SJCRH30 (cell line): Measurements from ENCODE around the gene BCOR. TPM values are rescaled to one million over a fixed set of nuclear protein-coding genes. Genes with fewer than 3 reads are reported as not detected.
A peak's percentile ranks its signal among the peaks of the same experiment; 100 is the strongest.

Source experiments
- DNase-seq, 2 experiments: peaks; one replicate each; pipeline ENCODE4 v3.0.0-alpha.2; 2015 to 2020
- H3K27ac ChIP-seq: fragments of 250-450 bp; sonication (Bioruptor Pico); 2 replicates; pipeline ENCODE4 v1.5.1; 2020; ENCODE audit warnings: mild to moderate bottlenecking, moderate library complexity
- H3K27me3 ChIP-seq: fragments of 250-450 bp; sonication (Bioruptor Pico); 2 replicates; pipeline ENCODE4 v1.5.1; 2020; ENCODE audit warnings: mild to moderate bottlenecking, moderate library complexity
- H3K36me3 ChIP-seq: fragments of 250-450 bp; sonication (Bioruptor Pico); 2 replicates; pipeline ENCODE4 v1.5.1; 2020; ENCODE audit warnings: mild to moderate bottlenecking, moderate library complexity
- H3K4me1 ChIP-seq: fragments of 250-450 bp; sonication (Bioruptor Pico); 2 replicates; pipeline ENCODE4 v1.5.1; 2020; ENCODE audit warnings: mild to moderate bottlenecking, moderate library complexity
- H3K4me3 ChIP-seq: fragments of 250-450 bp; sonication (Bioruptor Pico); 2 replicates; pipeline ENCODE4 v1.5.1; 2020; ENCODE audit warnings: mild to moderate bottlenecking, moderate library complexity
- H3K9me3 ChIP-seq: fragments of 250-450 bp; sonication (Bioruptor Pico); replicated peaks from 2 replicates; pipeline ENCODE4 v1.5.1; 2020; ENCODE audit warnings: mild to moderate bottlenecking, moderate library complexity
- total RNA-seq: library from RNA; depleted of rRNA; stranded (reverse); fragments of >200 nt; shearing (Covaris generic); gene quantifications from 2 replicates; pipeline ENCODE4 v1.2.3, GENCODE V29; 2014

BCOR gene
- total RNA-seq, 1 experiment from 2014 or later: 62.5 TPM

DNA sequence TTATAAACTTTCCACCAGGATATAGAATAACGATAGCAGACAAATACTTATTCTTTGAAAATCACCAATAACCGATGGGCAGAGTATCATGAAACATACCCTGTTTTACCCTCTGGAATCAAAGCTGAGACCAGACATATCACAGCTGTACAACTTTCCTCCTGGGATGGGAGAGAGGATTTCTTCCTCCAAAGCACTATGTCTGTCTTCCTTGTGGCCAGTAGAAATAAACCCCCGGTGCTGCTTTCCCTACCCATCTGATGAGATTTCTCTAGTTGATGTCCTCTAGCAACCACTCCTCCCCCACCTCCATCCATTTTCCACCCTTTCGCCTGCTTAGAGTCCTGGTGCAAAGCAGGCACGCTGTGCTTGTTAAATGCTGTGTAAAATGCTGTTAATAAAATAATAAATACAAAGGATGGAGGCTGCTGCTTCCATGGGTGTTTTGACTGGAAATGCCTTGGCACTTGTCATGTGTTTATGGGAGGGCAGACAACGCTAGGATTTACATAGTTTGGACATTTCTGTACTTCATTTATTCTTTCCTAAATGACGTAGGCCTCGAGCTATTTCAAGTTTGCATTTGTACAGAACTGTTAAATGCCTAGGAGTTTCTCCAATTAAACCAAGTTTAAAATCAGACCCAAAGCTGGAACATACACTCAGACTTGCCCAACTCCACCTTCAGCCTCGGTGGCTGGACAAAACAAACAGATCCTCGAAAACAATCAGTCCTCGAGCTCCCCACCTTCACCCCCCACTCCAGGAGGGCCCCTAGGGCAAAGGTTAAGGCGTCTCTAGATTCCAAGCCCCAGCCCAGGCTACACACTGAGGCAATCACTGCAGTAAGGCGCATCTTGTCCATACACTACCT, 10.1 kb downstream of the BCOR start:
- DNase-seq: no peak
- H3K36me3 ChIP-seq: no peaks in the 10 kb centered on the region; the same call in 1 of the 2 replicates

DNA sequence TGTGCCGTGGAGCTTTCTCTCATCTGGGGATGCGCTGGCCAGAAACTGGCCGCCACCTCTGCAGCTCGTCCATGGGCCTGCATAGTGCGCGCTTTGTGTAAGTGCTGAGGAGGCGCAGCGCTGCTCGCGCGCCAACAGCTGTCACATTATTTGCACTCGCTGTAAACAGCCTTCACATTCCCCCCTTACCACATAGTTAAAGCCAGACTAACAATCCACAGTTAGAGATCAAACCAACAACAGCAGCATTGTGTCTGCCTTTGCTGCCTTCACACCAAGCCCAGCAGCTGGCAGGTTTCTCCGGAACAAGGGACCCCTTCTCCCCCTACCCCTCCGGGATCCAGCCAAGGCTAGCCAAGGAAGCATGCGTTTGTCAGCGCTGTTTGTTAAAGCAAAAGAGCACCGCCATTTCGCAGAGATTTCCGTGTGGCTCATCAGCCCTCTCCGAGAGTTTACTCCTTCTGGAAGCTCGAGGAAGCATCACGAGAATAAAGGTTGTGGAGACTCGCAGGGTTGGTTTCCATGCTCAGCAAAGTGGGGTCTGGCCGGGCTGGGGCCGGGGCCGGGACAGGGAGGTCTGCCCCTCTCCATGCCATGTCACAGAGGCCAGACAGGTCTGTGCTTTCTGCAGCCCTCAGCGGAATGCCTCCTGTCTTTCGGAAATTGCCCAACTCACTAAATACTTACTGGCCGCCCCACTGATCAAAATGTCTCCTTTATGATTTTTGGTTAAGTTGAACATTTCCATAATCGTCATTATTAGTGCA, 11.0 kb downstream of the BCOR start:
- Histone ChIP-seq H3K4me1 (peaks cover 17% of the 10 kb centered on the region), H3K27ac (peak overlapping the region; percentile 91), H3K36me3 (no peaks in the 10 kb centered on the region; the same call in 1 of the 2 replicates), H3K27me3 (no peaks in the 10 kb centered on the region), H3K9me3 (no peaks in the 10 kb centered on the region), H3K4me3 (peak overlapping the region; percentile 34)
- DNase-seq: peak; percentile 85 to 88

More for the DNA sequence above, 10.1 kb downstream of the BCOR start:
- Histone ChIP-seq H3K9me3 (no peaks in the 10 kb centered on the region), H3K4me1 (peaks cover 17% of the 10 kb centered on the region), H3K27me3 (no peaks in the 10 kb centered on the region), H3K4me3 (peak overlapping the region; percentile 34), H3K27ac (peak overlapping the region; percentile 91)

DNA sequence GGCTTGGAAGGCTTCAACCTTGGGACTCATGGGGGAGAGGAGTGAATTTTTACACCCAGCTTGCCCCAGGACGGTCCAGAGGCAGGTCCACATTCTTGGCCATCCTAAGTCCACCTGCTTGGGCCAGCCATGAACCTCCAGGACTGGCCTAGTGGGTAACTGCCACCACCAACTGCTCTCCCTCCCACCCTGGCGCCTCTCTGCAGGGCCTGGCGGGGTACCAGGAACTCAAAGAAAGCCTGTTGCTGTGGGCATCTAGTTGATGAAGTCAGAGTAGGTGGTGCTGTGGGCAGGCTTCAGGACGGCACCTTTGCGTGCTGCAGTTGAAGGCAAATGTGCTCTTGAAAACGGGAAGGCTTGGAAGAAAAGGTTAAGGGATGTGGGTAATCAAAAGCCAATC, 12.0 kb downstream of the BCOR start:
- no peak for DNase-seq
- Histone ChIP-seq H3K36me3 (no peaks in the 10 kb centered on the region; the same call in 1 of the 2 replicates), H3K27ac (peak overlapping the region; percentile 91), H3K4me1 (peaks cover 17% of the 10 kb centered on the region), H3K4me3 (no peak overlapping the region), H3K27me3 (no peaks in the 10 kb centered on the region), H3K9me3 (no peaks in the 10 kb centered on the region)

DNA sequence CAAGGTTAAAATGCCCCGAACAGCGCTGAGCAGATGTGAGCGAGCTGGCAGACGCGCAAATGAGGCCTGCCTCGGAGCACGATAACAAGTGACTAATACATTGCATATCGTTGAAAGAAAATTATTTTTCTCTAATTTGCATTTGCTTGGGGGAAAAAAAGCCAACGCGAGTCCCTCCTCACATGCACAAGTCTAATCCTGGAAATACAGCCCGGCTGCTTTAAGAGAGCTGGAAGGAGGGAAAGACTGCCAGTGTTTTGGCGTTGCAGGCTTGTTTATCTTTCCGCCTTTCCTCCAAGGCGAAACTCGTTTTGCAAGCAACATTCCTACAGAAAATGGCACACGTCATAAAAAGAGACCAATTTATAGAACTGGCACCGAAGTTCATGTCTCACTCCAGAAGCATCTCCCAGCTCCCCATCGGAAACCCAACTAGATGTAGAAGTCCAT, 12.6 kb downstream of the BCOR start:
- DNase-seq: no peak
- peaks cover 17% of the 10 kb centered on the region for H3K4me1 ChIP-seq
- H3K27me3 ChIP-seq: no peaks in the 10 kb centered on the region
- H3K36me3 ChIP-seq: no peaks in the 10 kb centered on the region; the same call in 1 of the 2 replicates
- no peaks in the 10 kb centered on the region for H3K9me3 ChIP-seq
- no peak overlapping the region for H3K4me3 ChIP-seq
- no peak overlapping the region for H3K27ac ChIP-seq

DNA sequence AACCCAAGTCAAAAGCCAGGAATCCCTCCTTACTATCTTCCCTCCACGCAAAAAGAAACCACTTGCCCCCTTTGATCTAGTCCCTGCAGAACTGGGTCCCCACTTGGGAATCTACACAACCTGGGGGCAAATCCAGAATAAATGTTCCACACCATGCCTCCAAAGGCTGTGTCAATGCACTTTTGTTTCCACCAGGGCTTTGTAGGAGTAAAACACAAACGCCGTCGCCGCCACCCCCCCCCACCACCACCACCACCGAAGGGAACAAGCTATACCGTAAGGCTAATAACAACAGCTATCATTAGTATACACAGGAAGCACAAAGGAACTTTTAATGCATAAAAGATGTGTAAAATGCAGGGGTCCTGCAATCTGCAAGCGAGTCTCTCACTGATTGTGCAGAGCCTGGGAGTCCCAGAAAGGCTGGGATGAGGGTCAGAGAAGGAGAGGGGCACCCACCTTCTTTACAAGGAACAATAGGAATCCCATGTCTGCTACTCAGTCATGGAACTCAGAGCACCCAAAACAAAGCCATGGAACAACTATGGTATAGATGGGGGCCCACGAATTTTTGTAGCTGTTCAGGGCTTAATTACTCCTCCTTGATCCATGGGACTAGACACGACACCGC, 13.2 kb downstream of the BCOR start:
- DNase-seq: no peak
- Histone ChIP-seq H3K4me1 (peaks cover 17% of the 10 kb centered on the region), H3K27ac (no peak overlapping the region), H3K36me3 (no peaks in the 10 kb centered on the region; the same call in 1 of the 2 replicates), H3K27me3 (no peaks in the 10 kb centered on the region), H3K9me3 (no peaks in the 10 kb centered on the region), H3K4me3 (no peak overlapping the region)

DNA sequence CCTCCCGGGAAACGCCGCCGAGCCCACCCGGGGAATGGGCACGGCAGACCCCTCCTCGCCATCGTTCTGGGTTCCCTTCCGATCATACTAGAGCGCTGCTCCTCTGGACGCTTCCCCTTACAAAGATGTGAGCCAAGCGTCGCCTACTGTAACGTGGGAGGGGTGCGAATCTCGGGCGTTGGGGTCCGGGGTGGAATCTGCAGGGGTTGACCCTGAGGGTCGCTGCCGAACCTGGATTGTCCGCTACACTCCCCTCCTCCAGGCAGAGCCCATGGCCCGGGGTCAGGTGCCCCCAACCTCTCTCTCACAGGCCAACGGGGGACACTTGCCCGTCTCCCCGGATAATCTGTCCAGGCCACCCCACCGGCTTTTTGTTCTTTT, 13.8 kb downstream of the BCOR start:
- H3K4me3 ChIP-seq: no peak overlapping the region
- H3K27ac ChIP-seq: no peak overlapping the region
- no peak for DNase-seq
- H3K4me1 ChIP-seq: peaks cover 17% of the 10 kb centered on the region
- H3K27me3 ChIP-seq: no peaks in the 10 kb centered on the region
- no peaks in the 10 kb centered on the region for H3K9me3 ChIP-seq
- no peaks in the 10 kb centered on the region; the same call in 1 of the 2 replicates for H3K36me3 ChIP-seq

DNA sequence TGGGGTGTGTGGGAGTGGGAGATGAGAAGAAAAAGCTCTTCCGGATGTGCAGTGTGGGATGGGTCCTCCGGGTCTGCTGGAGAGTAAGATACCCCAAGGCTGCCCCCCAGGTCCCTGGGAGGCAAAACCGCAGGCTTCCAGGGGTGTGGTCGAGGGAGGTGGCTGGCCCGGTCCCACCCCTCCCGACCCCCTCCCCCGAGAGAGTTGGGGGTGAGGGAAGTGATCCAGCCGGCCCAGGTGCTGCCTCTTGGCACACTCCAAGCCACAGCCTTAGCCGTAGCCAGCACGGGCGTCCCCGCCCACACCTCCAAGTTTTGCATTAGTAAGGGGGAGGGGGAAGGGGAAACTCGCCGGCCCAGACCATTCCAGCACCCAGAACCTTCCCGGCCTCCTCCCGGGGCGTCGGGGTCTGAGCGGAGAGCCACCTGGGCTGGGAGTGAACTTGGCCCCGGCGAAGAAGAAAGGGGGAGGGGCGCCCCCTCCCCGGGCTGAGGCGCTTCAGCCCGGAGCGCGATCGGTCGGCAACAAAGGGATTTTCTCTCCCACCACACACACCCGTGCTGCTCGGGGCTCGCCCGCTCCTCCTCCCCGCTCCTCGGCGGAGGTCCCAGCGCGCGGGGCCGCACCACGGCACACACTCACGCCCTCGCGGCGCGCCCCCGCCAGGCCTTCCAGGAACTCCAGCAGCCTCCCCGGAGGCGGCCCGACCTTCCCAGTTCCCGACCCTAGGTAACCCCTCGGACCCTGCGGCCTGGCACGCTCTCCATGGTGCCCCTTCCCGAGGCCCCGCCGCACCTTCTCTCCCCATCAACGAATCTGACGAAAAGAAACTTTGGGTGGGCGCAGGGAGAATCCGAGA, 14.4 kb downstream of the BCOR start:
- Histone ChIP-seq H3K9me3 (no peaks in the 10 kb centered on the region), H3K27me3 (no peaks in the 10 kb centered on the region), H3K4me1 (peaks cover 17% of the 10 kb centered on the region), H3K27ac (no peak overlapping the region), H3K4me3 (no peak overlapping the region), H3K36me3 (no peaks in the 10 kb centered on the region; the same call in 1 of the 2 replicates)
- DNase-seq: no peak

DNA sequence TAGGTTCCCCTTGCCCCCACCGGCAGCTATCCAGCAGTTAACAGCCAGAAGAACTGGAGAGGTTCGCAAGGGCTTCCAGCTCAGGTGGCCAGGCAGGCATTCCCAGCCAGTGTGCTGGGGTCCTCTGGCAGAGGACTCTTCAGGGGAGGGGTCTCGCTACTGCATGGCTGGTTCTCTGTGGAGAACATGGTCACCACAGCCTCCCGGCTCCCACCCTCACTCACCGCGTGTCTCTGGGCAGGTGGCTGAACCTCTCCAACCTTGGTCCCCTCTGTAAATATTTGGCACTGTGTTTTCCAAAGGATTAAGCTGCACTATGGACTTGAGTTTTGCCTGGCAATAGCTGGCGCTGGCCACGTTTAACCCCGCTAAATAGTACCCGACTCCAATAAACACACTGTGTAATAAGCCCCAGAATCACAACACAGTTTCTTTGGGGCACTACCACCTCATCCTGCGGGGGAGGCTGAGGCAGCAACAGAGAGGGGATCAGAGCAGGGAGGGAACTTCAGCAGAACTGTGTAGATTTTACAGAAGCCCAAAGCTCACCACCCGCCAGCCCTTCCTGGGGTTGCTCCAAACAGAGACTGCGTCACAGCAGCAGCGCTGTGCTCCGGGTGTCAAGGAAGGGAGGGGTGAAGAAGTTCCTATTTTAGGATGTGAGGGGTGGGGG, 15.2 kb downstream of the BCOR start:
- Histone ChIP-seq H3K4me3 (no peak overlapping the region), H3K27me3 (no peaks in the 10 kb centered on the region), H3K4me1 (peaks cover 10% of the 10 kb centered on the region), H3K36me3 (no peaks in the 10 kb centered on the region; the same call in 1 of the 2 replicates), H3K9me3 (no peaks in the 10 kb centered on the region), H3K27ac (no peak overlapping the region)
- DNase-seq: no peak

DNA sequence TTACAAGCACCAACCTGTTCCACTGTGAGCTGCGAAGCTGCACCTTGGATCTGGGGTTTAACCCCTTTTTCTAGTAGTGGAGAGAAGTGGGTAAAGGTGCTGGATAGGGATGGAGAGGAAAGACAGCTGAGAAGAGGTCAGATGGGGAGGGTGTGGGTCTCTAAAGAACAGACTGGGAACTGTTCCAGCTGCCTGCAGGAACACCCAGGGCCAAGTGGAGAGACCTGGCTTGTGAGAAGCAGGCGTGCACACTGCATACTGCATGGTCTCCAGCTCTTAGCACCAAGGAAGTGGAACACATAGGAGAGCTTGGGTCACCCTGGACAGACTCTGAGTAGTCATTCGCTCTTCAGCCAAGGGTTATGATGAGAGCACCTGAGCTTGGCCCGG, 16.1 kb downstream of the BCOR start:
- Histone ChIP-seq H3K27me3 (no peaks in the 10 kb centered on the region), H3K27ac (no peak overlapping the region), H3K36me3 (no peaks in the 10 kb centered on the region; the same call in 1 of the 2 replicates), H3K4me1 (peaks cover 6% of the 10 kb centered on the region; the same call in 1 of the 2 replicates), H3K4me3 (no peak overlapping the region), H3K9me3 (no peaks in the 10 kb centered on the region)
- DNase-seq: no peak

DNA sequence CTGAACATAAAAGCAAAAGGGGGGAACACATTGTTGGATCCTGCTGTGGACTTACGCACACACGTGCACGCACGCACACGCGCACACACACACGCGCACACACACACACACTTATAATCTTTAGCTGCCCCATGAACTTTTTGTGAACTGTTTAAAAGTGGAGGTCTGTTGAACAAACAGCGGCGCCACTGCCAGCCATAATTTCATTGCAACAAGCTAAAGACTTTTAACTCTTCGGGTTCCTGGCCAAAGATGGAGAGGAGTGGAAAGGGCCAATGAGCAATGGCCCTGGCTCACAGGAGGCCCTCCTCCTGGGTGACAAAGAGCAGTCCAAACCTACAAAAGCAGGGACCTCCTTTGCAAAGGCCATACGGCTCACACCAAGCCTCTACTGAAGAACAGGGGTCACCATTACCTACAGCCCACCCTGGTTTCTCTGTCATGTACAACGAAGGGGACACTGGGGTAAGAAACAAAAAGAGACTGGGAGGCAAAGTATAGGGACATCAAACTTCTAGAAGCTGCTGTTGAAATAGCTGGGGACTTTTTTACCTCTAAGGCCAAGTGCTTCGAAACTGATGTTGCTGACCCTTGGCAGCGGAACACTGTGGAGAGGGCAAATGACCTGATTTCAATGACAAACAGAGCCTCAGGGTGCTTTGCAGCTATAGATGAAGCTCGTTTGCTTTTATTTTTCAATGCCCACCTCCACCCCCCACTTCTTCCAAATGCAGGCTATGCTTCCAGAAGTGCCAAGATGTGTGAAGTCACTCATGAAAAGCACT, 16.7 kb downstream of the BCOR start:
- H3K27me3 ChIP-seq: no peaks in the 10 kb centered on the region
- DNase-seq: no peak
- no peak overlapping the region for H3K27ac ChIP-seq
- no peaks in the 10 kb centered on the region for H3K9me3 ChIP-seq
- no peaks in the 10 kb centered on the region; the same call in 1 of the 2 replicates for H3K36me3 ChIP-seq
- peaks cover 2% of the 10 kb centered on the region; the same call in 1 of the 2 replicates for H3K4me1 ChIP-seq
- H3K4me3 ChIP-seq: no peak overlapping the region

DNA sequence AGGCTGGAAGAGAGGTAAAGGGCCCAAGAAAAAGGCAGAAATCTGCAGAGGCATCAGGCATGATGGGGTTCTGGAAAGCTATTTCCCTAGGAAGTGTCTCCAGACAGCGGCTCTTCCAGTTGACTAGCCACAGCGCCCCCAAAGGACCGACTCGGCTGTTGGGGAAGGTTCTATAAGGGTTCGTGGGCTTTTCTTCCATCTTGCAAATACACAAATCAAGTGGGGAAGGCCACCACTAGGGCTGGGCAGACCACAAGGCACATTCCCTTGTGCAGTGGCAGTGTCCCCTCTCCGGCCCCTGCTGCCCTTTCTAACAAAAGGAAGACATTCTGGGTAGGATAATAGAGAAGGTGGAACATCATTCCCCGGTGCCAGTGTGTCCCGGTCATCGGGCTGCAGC, 18.2 kb downstream of the BCOR start:
- Histone ChIP-seq H3K4me1 (no peaks in the 10 kb centered on the region), H3K27me3 (no peaks in the 10 kb centered on the region), H3K9me3 (no peaks in the 10 kb centered on the region), H3K4me3 (no peak overlapping the region), H3K27ac (no peak overlapping the region), H3K36me3 (no peaks in the 10 kb centered on the region)
- no peak for DNase-seq

DNA sequence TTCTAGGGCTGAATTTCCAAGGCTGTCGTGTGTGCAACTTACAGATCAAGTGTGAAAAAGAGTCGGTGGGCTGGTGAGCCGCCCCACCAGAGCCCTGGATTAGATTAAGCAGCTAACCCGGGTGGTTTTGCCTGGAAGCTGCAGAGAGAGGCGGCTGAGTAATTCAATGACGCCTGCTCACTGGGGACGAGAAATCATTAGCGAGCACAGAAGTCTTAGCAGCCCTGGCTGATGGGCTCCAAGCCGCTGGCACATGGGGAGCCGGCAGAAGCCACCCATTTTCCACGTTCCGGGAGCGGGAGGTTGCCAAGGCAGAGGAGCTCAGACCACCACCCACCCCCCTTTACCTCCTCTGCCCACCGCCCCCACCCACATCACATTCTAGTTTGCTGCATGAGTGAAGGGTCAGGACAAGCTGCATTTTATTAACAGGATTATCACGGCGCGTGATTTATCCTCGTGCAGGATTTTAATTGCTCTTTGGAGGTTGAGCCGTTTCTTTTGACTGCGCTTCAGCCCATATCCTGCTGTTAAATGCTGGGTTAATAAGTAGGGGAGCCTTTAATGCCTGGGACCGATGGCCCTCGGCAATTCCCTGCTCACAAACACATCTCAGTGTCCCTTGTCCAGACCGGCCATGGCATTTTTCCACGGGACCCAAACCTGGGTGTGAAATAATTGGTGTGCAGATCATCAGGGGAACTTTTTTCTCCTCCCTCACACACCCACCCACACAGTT, 19.1 kb downstream of the BCOR start:
- H3K27me3 ChIP-seq: no peaks in the 10 kb centered on the region
- H3K4me1 ChIP-seq: no peaks in the 10 kb centered on the region
- no peaks in the 10 kb centered on the region for H3K9me3 ChIP-seq
- peaks cover 2% of the 10 kb centered on the region; the same call in 1 of the 2 replicates for H3K36me3 ChIP-seq
- DNase-seq: no peak
- no peak overlapping the region for H3K27ac ChIP-seq
- H3K4me3 ChIP-seq: no peak overlapping the region
